Measurements from ENCODE around the gene SUSD6.

GRCh38 chr14:69600304-69600891, 11.0 kb upstream of the SUSD6 start:
- TF ChIP-seq CTCF (IDR thresholded peaks at IDR 0.05) (no peak), EZH2 (IDR thresholded peaks at IDR 0.05; ENCODE audit: borderline replicate concordance, insufficient read depth, low read depth, low read length, poor library complexity, severe bottlenecking) (no peak)

Measured in B cell (primary cell).